HCT116 (cell line): ENCODE results near the gene DICER1. TPM values are rescaled to one million over a fixed set of nuclear protein-coding genes. Genes with fewer than 3 reads are reported as not detected.

Experiments
- ATAC-seq: fragments of 200-7000 bp; cut with Tn5 transposase; 2 replicates; pipeline ENCODE4 v1.9.1; 2020; ENCODE audit warnings: mild to moderate bottlenecking, moderate library complexity
- BruUV-seq: library from RNA; stranded (reverse); fragments of 400-500 nt; replicated peaks from 2 replicates; lab custom pipeline; 2021; lab: Mats Ljungman, UMichigan
- CTCF ChIA-PET: fragments of 300-600 bp; sonication (Branson Sonifier 250); formaldehyde crosslinking; loops from one replicate; lab custom pipeline; 2021; ENCODE audit warnings: antibody characterized with exemption; lab: Charles Lee
- POLR2A ChIA-PET: fragments of 300-600, 350-600 bp; sonication (Branson Sonifier 250); formaldehyde crosslinking; loops from one replicate; lab custom pipeline; 2021; ENCODE audit warnings: antibody characterized with exemption; lab: Charles Lee
- RAD21 ChIA-PET, 2 experiments: fragments of 300-600 bp; sonication (Branson Sonifier 250); formaldehyde crosslinking; loops; one replicate each; lab custom pipeline; 2023; ENCODE audit warnings: low total read pairs in 2 of 2; ENCODE audit not compliant: uncharacterized antibody in 2 of 2, unreplicated experiment in 2 of 2, low non-redundant PET in 1 of 2; lab: Charles Lee
- DNase-seq: peaks from one replicate; pipeline ENCODE4 v3.0.0-alpha.2; 2010; ENCODE audit warnings: low read depth, low spot score
- H2AFZ ChIP-seq: fragments of 200-600 bp; shearing (Covaris generic), sonication (generic); 2 replicates; pipeline ENCODE4 v1.6.1; 2017; ENCODE audit warnings: low read depth, mixed run types, mixed read lengths, antibody characterized with exemption, low read length; ENCODE audit not compliant: poor library complexity, severe bottlenecking
- H3K27ac ChIP-seq: 2 replicates; pipeline ENCODE4 v1.5.1; 2012; ENCODE audit warnings: low read depth, low read length
- H3K27me3 ChIP-seq: fragments of 200-600 bp; sonication (generic); 2 replicates; pipeline ENCODE4 v1.6.1; 2016; ENCODE audit warnings: mixed run types, low read length, mixed read lengths; ENCODE audit not compliant: insufficient read depth
- H3K36me3 ChIP-seq, 2 experiments: fragments of 200-500 bp in 1 of 2; fragments of 200-600 bp in 1 of 2; sonication (Bioruptor generic) in 1 of 2; sonication (generic) in 1 of 2; 2 replicates each; pipeline versions ENCODE4 v1.5.1 to v1.6.1; 2014 to 2016; ENCODE audit warnings: low read length in 2 of 2, inconsistent platforms in 1 of 2, mixed read lengths in 1 of 2, mixed run types in 1 of 2; ENCODE audit not compliant: insufficient read depth in 2 of 2, control insufficient read depth in 1 of 2
- H3K4me1 ChIP-seq, 2 experiments: fragments of 200-600 bp in 1 of 2; sonication (generic) in 1 of 2; 2 replicates each; pipeline versions ENCODE4 v1.5.1 to v1.6.1; 2012 to 2017; ENCODE audit warnings: low read length in 2 of 2, inconsistent platforms in 1 of 2, mild to moderate bottlenecking in 1 of 2, mixed read lengths in 1 of 2, mixed run types in 1 of 2, moderate library complexity in 1 of 2; ENCODE audit not compliant: insufficient read depth in 2 of 2, control insufficient read depth in 1 of 2
- H3K4me2 ChIP-seq: fragments of 200-600 bp; sonication (generic); 2 replicates; pipeline ENCODE4 v1.6.1; 2017; ENCODE audit warnings: mixed run types, low read length, mixed read lengths
- H3K4me3 ChIP-seq, 2 experiments: fragments of 200-600 bp in 1 of 2; sonication (generic) in 1 of 2; replicated peaks in 1 of 2; 2 replicates each; pipeline ENCODE4 v1.5.1; 2011 to 2016; ENCODE audit warnings: low read length in 2 of 2, control low read depth in 1 of 2, low read depth in 1 of 2, mild to moderate bottlenecking in 1 of 2, mixed read lengths in 1 of 2, mixed run types in 1 of 2
- H3K79me2 ChIP-seq: fragments of 200-600 bp; sonication (generic); 2 replicates; pipeline ENCODE4 v1.6.1; 2017; ENCODE audit warnings: mild to moderate bottlenecking, mixed run types, low read length, moderate library complexity, mixed read lengths; ENCODE audit not compliant: insufficient read depth
- H3K9ac ChIP-seq: fragments of 200-600 bp; sonication (generic); 2 replicates; pipeline ENCODE4 v1.6.1; 2016; ENCODE audit warnings: low read length, mixed read lengths
- H3K9me2 ChIP-seq: fragments of 200-600 bp; sonication (generic), shearing (Covaris generic); 2 replicates; pipeline ENCODE4 v1.6.1; 2017; ENCODE audit warnings: mixed run types, mild to moderate bottlenecking, moderate library complexity; ENCODE audit not compliant: insufficient read depth
- H3K9me3 ChIP-seq, 2 experiments: fragments of 200-500 bp in 1 of 2; fragments of 200-600 bp in 1 of 2; sonication (Bioruptor generic) in 1 of 2; sonication (generic) in 1 of 2; 2 replicates each; pipeline ENCODE4 v1.6.1; 2014 to 2017; ENCODE audit warnings: low read length in 2 of 2, mixed read lengths in 2 of 2, inconsistent platforms in 1 of 2, low read depth in 1 of 2, mild to moderate bottlenecking in 1 of 2, mixed run types in 1 of 2, moderate library complexity in 1 of 2; ENCODE audit not compliant: control insufficient read depth in 1 of 2, insufficient read depth in 1 of 2
- H4K20me1 ChIP-seq: fragments of 200-600 bp; sonication (generic), shearing (Covaris generic); 2 replicates; pipeline ENCODE4 v1.6.1; 2017; ENCODE audit warnings: mixed run types, mild to moderate bottlenecking, moderate library complexity; ENCODE audit not compliant: insufficient read depth
- ATF3 ChIP-seq: IDR thresholded peaks from 2 replicates; pipeline ENCODE4 v1.6.1; 2012
- CEBPB ChIP-seq: IDR thresholded peaks from 2 replicates; pipeline ENCODE4 v1.6.1; 2012; ENCODE audit warnings: low read depth
- EGR1 ChIP-seq: IDR thresholded peaks from 2 replicates; pipeline ENCODE4 v1.6.1; 2012; ENCODE audit warnings: low read depth
- EZH2 ChIP-seq: fragments of 200-600 bp; sonication (generic); IDR thresholded peaks from 2 replicates; pipeline ENCODE4 v1.6.1; 2017; ENCODE audit warnings: antibody characterized with exemption, mixed run types
- EZH2phosphoT487 ChIP-seq: fragments of 200-600 bp; IDR thresholded peaks from 2 replicates; pipeline ENCODE4 v1.6.1; 2018; ENCODE audit warnings: antibody characterized with exemption, borderline replicate concordance
- FOSL1 ChIP-seq: IDR thresholded peaks from 2 replicates; pipeline ENCODE4 v1.6.1; 2012; ENCODE audit warnings: low read depth
- MAX ChIP-seq: IDR thresholded peaks from 2 replicates; pipeline ENCODE4 v1.6.1; 2012
- POLR2A ChIP-seq: IDR thresholded peaks from 2 replicates; pipeline ENCODE4 v1.7.0; 2011; ENCODE audit warnings: borderline replicate concordance; ENCODE audit not compliant: insufficient read depth, insufficient read length; ENCODE audit errors: extremely low read depth
- POLR2AphosphoS5 ChIP-seq: IDR thresholded peaks from 2 replicates; pipeline ENCODE4 v1.6.1; 2011; ENCODE audit warnings: mild to moderate bottlenecking, low read depth, low read length, moderate library complexity
- RAD21 ChIP-seq: IDR thresholded peaks from 2 replicates; pipeline ENCODE4 v1.6.1; 2012; ENCODE audit warnings: low read depth, mild to moderate bottlenecking
- SIN3A ChIP-seq: IDR thresholded peaks from 2 replicates; pipeline ENCODE4 v1.6.1; 2012; ENCODE audit warnings: low read depth
- TCF7L2 ChIP-seq: IDR thresholded peaks from 2 replicates; pipeline ENCODE4 v1.7.0; 2011; ENCODE audit warnings: borderline replicate concordance, inconsistent platforms; ENCODE audit not compliant: insufficient read depth, insufficient read length; ENCODE audit errors: extremely low read depth
- YY1 ChIP-seq: IDR thresholded peaks from 2 replicates; pipeline ENCODE4 v1.6.1; 2011; ENCODE audit warnings: low read length, low read depth, moderate library complexity, mild to moderate bottlenecking; ENCODE audit not compliant: insufficient replicate concordance; ENCODE audit errors: extremely low read depth
- ZFX ChIP-seq: fragments of 450-650 bp; IDR thresholded peaks from 2 replicates; pipeline ENCODE4 v1.6.1; 2017
- intact Hi-C: fragments of 100-400 bp; cut with micrococcal nuclease; formaldehyde crosslinking; loops from 2 replicates; pipeline ENCODE4 v1.10.0; 2022
- total RNA-seq: library from RNA; stranded (reverse); gene quantifications from one replicate; pipeline ENCODE4 v1.2.1, GENCODE V29; 2021; ENCODE audit not compliant: unreplicated experiment

DICER1 gene
- total RNA-seq, 1 experiment from 2014 or later, result 38.6 TPM

- no peak for TF ChIP-seq YY1
- no peak for TF ChIP-seq FOSL1
- no peak for TF ChIP-seq EGR1
Measured at GRCh38 chr14:95039993-95040348, 117.4 kb downstream of the DICER1 start (continued).

- Histone ChIP-seq H3K4me3 (no peak overlapping the region), H3K9me3 (no peaks in the 10 kb centered on the region), H3K4me1 (no peaks in the 10 kb centered on the region), H3K79me2 (no peaks in the 10 kb centered on the region), H3K27me3 (peaks cover 9% of the 10 kb centered on the region; the same call in 1 of the 2 replicates), H3K4me2 (no peak overlapping the region), H2AFZ (no peak overlapping the region), H3K36me3 (no peaks in the 10 kb centered on the region), H3K9ac (no peak overlapping the region), H3K27ac (no peak overlapping the region), H4K20me1 (no peaks in the 10 kb centered on the region), H3K9me2 (no peaks in the 10 kb centered on the region)
- RAD21 ChIA-PET, result interaction anchor here in 1 of 2 experiments (0.8 kb wide), 1 partner anchor 308 kb away, joined by 3 read pairs; no protein-coding TSS in a partner anchor
- intact Hi-C loops, result no loop called here
- POLR2A ChIA-PET, result no interaction called here
- no TSS peak for BruUV-seq
- CTCF ChIA-PET, result no interaction called here
- ATAC-seq (no peak), DNase-seq (no peak)
- TF ChIP-seq SIN3A, result no peak
- TF ChIP-seq EZH2phosphoT487, result no peak
- no peak for TF ChIP-seq CEBPB
Measured at GRCh38 chr14:95039259-95039992, 117.9 kb downstream of the DICER1 start.

- ATAC-seq (no peak), DNase-seq (no peak)
- H3K27me3 ChIP-seq, result peaks cover 9% of the 10 kb centered on the region; the same call in 1 of the 2 replicates
- RAD21 ChIA-PET, result interaction anchor here in 1 of 2 experiments (0.8 kb wide), 1 partner anchor 309 kb away, joined by 3 read pairs; no protein-coding TSS in a partner anchor
- no peaks in the 10 kb centered on the region for H3K9me3 ChIP-seq
- no peaks in the 10 kb centered on the region for H4K20me1 ChIP-seq
- CTCF ChIA-PET, result no interaction called here
- H3K9ac ChIP-seq, result no peak overlapping the region
- BruUV-seq, result no TSS peak
- H3K4me3 ChIP-seq, result no peak overlapping the region
- H3K9me2 ChIP-seq, result no peaks in the 10 kb centered on the region
- H3K79me2 ChIP-seq, result no peaks in the 10 kb centered on the region
- no peaks in the 10 kb centered on the region for H3K4me1 ChIP-seq
- POLR2A ChIA-PET, result no interaction called here
- H3K36me3 ChIP-seq, result no peaks in the 10 kb centered on the region
- intact Hi-C loops, result no loop called here
- H3K27ac ChIP-seq, result no peak overlapping the region
- no peak overlapping the region for H3K4me2 ChIP-seq
- H2AFZ ChIP-seq, result no peak overlapping the region
- no peak for TF ChIP-seq ZFX
- TF ChIP-seq MAX, result no peak
- TF ChIP-seq YY1, result no peak
- TF ChIP-seq POLR2AphosphoS5, result no peak
- TF ChIP-seq RAD21, result no peak
- TF ChIP-seq POLR2A, result no peak
- TF ChIP-seq EZH2, result no peak
- TF ChIP-seq ATF3, result no peak
- no peak for TF ChIP-seq TCF7L2
Measured at GRCh38 chr14:95038521-95039250, 118.6 kb downstream of the DICER1 start.
